GM23338 (cell line): ENCODE results near the gene FOXG1. TPM values are rescaled to one million over a fixed set of nuclear protein-coding genes. Genes with fewer than 3 reads are reported as not detected.

ENCODE experiments used
- ATAC-seq: fragments of 200-7000 bp; cut with Tn5 transposase; 3 replicates; pipeline ENCODE4 v1.9.1; 2020
- DNase-seq: peaks from one replicate; pipeline ENCODE4 v3.0.0-alpha.2; 2015; ENCODE audit warnings: low spot score
- H2AFZ ChIP-seq: fragments of 200-600 bp; sonication (generic); 2 replicates; pipeline ENCODE4 v1.8.0; 2016; ENCODE audit warnings: antibody characterized with exemption, mild to moderate bottlenecking, moderate library complexity
- H3F3A ChIP-seq: fragments of 200-600 bp; sonication (generic); replicated peaks from 2 replicates; pipeline ENCODE4 v1.8.0; 2017; ENCODE audit warnings: antibody characterized with exemption, mixed run types, low read depth
- H3K27ac ChIP-seq: fragments of 200-600 bp; sonication (generic); 2 replicates; pipeline ENCODE4 v1.6.1; 2016; ENCODE audit warnings: low read depth
- H3K27me3 ChIP-seq: fragments of 200-600 bp; sonication (generic); 2 replicates; pipeline ENCODE4 v1.8.0; 2016; ENCODE audit warnings: mild to moderate bottlenecking, mixed run types, moderate library complexity; ENCODE audit not compliant: insufficient read depth
- H3K36me3 ChIP-seq: fragments of 200-600 bp; sonication (generic); 2 replicates; pipeline ENCODE4 v1.8.0; 2016; ENCODE audit warnings: mild to moderate bottlenecking; ENCODE audit not compliant: insufficient read depth
- H3K4me1 ChIP-seq: fragments of 200-600 bp; sonication (generic); 2 replicates; pipeline ENCODE4 v1.8.0; 2016; ENCODE audit warnings: mild to moderate bottlenecking, moderate library complexity; ENCODE audit not compliant: insufficient read depth
- H3K4me2 ChIP-seq: fragments of 200-600 bp; sonication (generic); 2 replicates; pipeline ENCODE4 v1.7.1; 2017; ENCODE audit warnings: mixed run types
- H3K4me3 ChIP-seq: fragments of 200-600 bp; sonication (generic); 2 replicates; pipeline ENCODE4 v1.6.1; 2016; ENCODE audit warnings: mixed run types
- H3K79me2 ChIP-seq: fragments of 200-600 bp; sonication (generic); replicated peaks from 2 replicates; pipeline ENCODE4 v1.8.0; 2017; ENCODE audit warnings: mild to moderate bottlenecking; ENCODE audit not compliant: insufficient read depth
- H3K9me2 ChIP-seq: fragments of 200-600 bp; sonication (generic); 2 replicates; pipeline ENCODE4 v1.8.0; 2017; ENCODE audit not compliant: insufficient read depth
- H4K20me1 ChIP-seq: fragments of 200-600 bp; sonication (generic); replicated peaks from 2 replicates; pipeline ENCODE4 v1.8.0; 2017; ENCODE audit warnings: mild to moderate bottlenecking; ENCODE audit not compliant: insufficient read depth
- H3K27ac Mint-ChIP-seq: 2 replicates; pipeline ENCODE4 v1.8.0; 2020; ENCODE audit warnings: inconsistent platforms, mild to moderate bottlenecking, moderate library complexity, mixed read lengths
- H3K27me3 Mint-ChIP-seq: 3 replicates; pipeline ENCODE4 v1.8.0; 2022; ENCODE audit warnings: low read depth, mild to moderate bottlenecking, moderate library complexity, mixed read lengths, inconsistent platforms; ENCODE audit not compliant: insufficient read depth, poor library complexity
- H3K36me3 Mint-ChIP-seq: 3 replicates; pipeline ENCODE4 v1.8.0; 2021; ENCODE audit warnings: low read depth, mild to moderate bottlenecking, inconsistent platforms, moderate library complexity, mixed read lengths
- H3K4me1 Mint-ChIP-seq: 3 replicates; pipeline ENCODE4 v1.8.0; 2020; ENCODE audit warnings: mild to moderate bottlenecking, inconsistent platforms, mixed read lengths
- H3K4me3 Mint-ChIP-seq: 3 replicates; pipeline ENCODE4 v1.8.0; 2021; ENCODE audit warnings: moderate library complexity, mild to moderate bottlenecking, inconsistent platforms, mixed read lengths
- H3K9me3 Mint-ChIP-seq: 3 replicates; pipeline ENCODE4 v1.8.0; 2020; ENCODE audit warnings: moderate library complexity, mild to moderate bottlenecking, inconsistent platforms, mixed read lengths
- CREB1 ChIP-seq: fragments of 250-450 bp; sonication (Bioruptor Pico); IDR thresholded peaks from 2 replicates; pipeline ENCODE4 v1.5.0; 2020; ENCODE audit warnings: low read depth, mild to moderate bottlenecking, moderate library complexity
- EZH2 ChIP-seq: fragments of 200-600 bp; sonication (generic); IDR thresholded peaks from one replicate; pipeline ENCODE4 v1.8.0; 2017; ENCODE audit warnings: antibody characterized with exemption, mild to moderate bottlenecking, low read depth; ENCODE audit not compliant: unreplicated experiment
- polyA plus RNA-seq: library from polyadenylated mRNA; unstranded; fragments of >200 nt; fragmentation: Nextera tagmentation; extraction: Ambion mirVana; gene quantifications from 2 replicates; pipeline ENCODE4 v1.2.1, GENCODE V29; 2016
- total RNA-seq: library from RNA; depleted of rRNA; stranded (reverse); fragments of >200 nt; shearing (Covaris generic); gene quantifications from 2 replicates; pipeline ENCODE4 v1.2.3, GENCODE V29; 2014
- TF ChIP-seq, protein P1 (sequence below): fragments of 250-450 bp; sonication (Bioruptor Pico); IDR thresholded peaks from 2 replicates; pipeline ENCODE4 v1.5.0; 2020; ENCODE audit warnings: mild to moderate bottlenecking, moderate library complexity
- TF ChIP-seq, protein P2 (sequence below), 2 experiments: fragments of 200-600 bp in 1 of 2; sonication (generic) in 1 of 2; conservative IDR thresholded peaks; 2 replicates each; pipeline versions ENCODE4 v1.5.1 to v1.6.1; 2016 to 2017; ENCODE audit warnings: antibody characterized with exemption in 2 of 2, low read depth in 2 of 2, mild to moderate bottlenecking in 2 of 2, moderate library complexity in 1 of 2

The FOXG1 gene
- total and polyA plus RNA-seq, 2 experiments from 2014 or later: 0.05 to 0.10 TPM

DNA sequence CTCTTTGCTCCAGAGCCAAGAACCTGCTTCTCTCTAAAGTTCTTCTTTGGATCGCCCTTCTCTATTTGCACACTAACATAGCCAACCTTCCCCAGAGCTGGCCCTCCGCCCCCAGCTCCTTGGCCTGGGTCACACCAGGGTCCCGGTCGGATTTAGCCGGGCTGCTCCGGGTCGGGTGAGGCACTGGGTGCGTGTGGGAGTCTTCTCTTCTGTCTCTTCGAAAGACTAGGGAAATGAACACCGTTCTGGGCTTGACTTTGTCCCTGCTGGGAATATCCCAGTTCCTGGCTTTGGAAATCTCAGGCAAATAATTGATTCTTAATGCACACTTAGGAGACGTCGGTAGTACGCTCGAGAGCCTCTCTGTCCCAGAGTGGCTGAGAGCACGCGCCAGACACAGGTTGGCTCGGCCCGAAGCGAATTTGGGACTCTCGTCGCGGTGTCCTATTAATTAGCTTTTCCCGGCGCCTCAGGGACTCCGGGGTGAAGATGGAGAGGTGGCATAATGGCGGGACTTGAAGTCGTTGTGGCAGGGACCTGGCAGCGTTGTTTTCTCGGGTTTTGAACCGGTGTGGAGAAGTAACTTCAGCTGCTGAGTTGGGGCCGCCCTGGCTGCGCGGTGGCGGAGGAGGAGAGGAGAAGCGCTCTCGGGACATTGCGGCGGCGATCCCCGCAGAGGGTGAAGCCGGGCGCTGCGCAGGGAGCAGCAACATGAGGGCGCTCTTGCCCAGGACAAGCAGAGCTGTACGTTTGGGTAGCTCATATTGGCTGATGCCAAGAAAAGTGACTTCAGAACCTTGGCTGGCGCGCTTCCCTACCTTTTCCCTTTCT is 7.5 kb downstream of the FOXG1 start (continued):
- TF ChIP-seq, protein P1, sequence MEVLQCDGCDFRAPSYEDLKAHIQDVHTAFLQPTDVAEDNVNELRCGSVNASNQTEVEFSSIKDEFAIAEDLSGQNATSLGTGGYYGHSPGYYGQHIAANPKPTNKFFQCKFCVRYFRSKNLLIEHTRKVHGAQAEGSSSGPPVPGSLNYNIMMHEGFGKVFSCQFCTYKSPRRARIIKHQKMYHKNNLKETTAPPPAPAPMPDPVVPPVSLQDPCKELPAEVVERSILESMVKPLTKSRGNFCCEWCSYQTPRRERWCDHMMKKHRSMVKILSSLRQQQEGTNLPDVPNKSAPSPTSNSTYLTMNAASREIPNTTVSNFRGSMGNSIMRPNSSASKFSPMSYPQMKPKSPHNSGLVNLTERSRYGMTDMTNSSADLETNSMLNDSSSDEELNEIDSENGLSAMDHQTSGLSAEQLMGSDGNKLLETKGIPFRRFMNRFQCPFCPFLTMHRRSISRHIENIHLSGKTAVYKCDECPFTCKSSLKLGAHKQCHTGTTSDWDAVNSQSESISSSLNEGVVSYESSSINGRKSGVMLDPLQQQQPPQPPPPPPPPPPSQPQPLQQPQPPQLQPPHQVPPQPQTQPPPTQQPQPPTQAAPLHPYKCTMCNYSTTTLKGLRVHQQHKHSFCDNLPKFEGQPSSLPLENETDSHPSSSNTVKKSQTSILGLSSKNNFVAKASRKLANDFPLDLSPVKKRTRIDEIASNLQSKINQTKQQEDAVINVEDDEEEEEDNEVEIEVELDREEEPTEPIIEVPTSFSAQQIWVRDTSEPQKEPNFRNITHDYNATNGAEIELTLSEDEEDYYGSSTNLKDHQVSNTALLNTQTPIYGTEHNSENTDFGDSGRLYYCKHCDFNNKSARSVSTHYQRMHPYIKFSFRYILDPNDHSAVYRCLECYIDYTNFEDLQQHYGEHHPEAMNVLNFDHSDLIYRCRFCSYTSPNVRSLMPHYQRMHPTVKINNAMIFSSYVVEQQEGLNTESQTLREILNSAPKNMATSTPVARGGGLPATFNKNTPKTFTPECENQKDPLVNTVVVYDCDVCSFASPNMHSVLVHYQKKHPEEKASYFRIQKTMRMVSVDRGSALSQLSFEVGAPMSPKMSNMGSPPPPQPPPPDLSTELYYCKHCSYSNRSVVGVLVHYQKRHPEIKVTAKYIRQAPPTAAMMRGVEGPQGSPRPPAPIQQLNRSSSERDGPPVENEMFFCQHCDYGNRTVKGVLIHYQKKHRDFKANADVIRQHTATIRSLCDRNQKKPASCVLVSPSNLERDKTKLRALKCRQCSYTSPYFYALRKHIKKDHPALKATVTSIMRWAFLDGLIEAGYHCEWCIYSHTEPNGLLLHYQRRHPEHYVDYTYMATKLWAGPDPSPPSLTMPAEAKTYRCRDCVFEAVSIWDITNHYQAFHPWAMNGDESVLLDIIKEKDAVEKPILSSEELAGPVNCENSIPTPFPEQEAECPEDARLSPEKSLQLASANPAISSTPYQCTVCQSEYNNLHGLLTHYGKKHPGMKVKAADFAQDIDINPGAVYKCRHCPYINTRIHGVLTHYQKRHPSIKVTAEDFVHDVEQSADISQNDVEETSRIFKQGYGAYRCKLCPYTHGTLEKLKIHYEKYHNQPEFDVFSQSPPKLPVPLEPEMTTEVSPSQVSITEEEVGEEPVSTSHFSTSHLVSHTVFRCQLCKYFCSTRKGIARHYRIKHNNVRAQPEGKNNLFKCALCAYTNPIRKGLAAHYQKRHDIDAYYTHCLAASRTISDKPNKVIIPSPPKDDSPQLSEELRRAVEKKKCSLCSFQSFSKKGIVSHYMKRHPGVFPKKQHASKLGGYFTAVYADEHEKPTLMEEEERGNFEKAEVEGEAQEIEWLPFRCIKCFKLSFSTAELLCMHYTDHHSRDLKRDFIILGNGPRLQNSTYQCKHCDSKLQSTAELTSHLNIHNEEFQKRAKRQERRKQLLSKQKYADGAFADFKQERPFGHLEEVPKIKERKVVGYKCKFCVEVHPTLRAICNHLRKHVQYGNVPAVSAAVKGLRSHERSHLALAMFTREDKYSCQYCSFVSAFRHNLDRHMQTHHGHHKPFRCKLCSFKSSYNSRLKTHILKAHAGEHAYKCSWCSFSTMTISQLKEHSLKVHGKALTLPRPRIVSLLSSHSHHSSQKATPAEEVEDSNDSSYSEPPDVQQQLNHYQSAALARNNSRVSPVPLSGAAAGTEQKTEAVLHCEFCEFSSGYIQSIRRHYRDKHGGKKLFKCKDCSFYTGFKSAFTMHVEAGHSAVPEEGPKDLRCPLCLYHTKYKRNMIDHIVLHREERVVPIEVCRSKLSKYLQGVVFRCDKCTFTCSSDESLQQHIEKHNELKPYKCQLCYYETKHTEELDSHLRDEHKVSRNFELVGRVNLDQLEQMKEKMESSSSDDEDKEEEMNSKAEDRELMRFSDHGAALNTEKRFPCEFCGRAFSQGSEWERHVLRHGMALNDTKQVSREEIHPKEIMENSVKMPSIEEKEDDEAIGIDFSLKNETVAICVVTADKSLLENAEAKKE (CRISPR knock-in tag): no peak

DNA sequence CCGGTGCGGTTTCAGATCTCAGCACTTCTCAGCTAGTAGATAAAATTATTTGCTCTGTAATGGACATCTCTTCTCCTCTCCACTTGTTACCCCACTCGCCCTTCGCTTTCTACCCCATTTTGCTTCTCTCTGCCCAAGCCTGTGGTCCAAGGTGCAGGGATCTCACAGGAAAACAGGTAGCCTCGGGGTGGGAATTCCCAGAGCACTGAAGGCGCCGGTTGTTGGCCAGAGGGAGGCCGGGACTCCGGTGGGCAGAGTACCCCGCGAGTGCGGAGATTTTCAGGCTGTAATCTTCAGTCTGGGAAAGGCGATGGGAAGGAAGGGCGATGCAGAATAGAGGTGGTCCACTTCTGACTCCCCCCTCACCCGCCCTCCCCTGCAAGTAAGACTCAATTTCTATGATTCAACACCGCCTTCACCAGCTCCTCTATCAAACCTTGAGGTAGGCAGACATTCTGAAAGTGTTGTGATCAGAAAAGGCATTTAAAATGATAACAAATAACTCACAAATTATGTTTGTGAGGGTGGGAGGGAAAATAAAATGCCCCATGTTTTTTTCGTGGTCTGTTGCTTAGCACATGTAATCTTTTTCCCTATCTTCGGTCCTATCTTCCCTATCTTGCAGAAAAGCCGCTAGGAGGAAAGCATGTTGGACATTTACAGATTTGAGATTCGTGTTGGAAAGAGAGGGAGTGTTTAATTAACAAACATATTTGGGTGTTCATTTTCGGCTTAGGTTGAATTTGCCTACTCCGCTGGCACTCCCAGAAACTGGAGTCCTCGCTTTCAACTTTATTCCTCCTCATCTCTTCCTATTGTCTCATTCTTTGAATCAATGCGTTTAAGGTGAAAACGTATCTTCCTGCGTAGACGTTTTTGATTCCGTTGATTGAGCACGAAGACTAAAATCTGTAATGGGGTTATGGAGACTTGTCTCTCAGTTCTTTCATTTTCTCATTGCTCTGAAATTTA is 8.5 kb downstream of the FOXG1 start:
- Mint-ChIP-seq H3K9me3 (no peaks in the 10 kb centered on the region), H3K36me3 (no peaks in the 10 kb centered on the region), H3K27me3 (peaks cover 98% of the 10 kb centered on the region), H3K27ac (no peak overlapping the region), H3K4me3 (peak overlapping the region; percentile 71), H3K4me1 (peaks cover 37% of the 10 kb centered on the region)
- H3K4me1 ChIP-seq: peaks cover 43% of the 10 kb centered on the region
- TF ChIP-seq EZH2: peak; percentile 63
- TF ChIP-seq, protein P2, sequence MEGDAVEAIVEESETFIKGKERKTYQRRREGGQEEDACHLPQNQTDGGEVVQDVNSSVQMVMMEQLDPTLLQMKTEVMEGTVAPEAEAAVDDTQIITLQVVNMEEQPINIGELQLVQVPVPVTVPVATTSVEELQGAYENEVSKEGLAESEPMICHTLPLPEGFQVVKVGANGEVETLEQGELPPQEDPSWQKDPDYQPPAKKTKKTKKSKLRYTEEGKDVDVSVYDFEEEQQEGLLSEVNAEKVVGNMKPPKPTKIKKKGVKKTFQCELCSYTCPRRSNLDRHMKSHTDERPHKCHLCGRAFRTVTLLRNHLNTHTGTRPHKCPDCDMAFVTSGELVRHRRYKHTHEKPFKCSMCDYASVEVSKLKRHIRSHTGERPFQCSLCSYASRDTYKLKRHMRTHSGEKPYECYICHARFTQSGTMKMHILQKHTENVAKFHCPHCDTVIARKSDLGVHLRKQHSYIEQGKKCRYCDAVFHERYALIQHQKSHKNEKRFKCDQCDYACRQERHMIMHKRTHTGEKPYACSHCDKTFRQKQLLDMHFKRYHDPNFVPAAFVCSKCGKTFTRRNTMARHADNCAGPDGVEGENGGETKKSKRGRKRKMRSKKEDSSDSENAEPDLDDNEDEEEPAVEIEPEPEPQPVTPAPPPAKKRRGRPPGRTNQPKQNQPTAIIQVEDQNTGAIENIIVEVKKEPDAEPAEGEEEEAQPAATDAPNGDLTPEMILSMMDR (conservative IDR thresholded peaks at IDR 0.05; ENCODE audit: low read depth in 2 of 2): no peak
- no peak for TF ChIP-seq CREB1
- no peak for DNase-seq
- no peaks in the 10 kb centered on the region for H3K79me2 ChIP-seq
- H2AFZ ChIP-seq: peak overlapping the region; percentile 47; the same call in 1 of the 2 replicates
- H4K20me1 ChIP-seq: peaks cover 24% of the 10 kb centered on the region
- H3K27ac ChIP-seq: no peak overlapping the region
- H3K4me2 ChIP-seq: peak overlapping the region; percentile 80
- H3K36me3 ChIP-seq: no peaks in the 10 kb centered on the region
- H3K27me3 ChIP-seq: peaks cover 100% of the 10 kb centered on the region
- H3K9me2 ChIP-seq: no peaks in the 10 kb centered on the region
- H3F3A ChIP-seq: 0 out of 2 replicates have a peak, but pooled peaks cover 7% of the 10 kb centered on the region
- peak overlapping the region; percentile 55 for H3K4me3 ChIP-seq
- peak; percentile 19 for ATAC-seq
